SH-SY5Y (cell line): ENCODE data around the gene FOCAD.

Experiments used
- GATA2 ChIP-seq: IDR thresholded peaks from 2 replicates; pipeline ENCODE4 v1.6.1; 2011; ENCODE audit warnings: mild to moderate bottlenecking, low read depth, low read length
- GATA3 ChIP-seq: IDR thresholded peaks from 2 replicates; pipeline ENCODE4 v1.6.1; 2011; ENCODE audit warnings: low read depth, mild to moderate bottlenecking, low read length, moderate library complexity

DNA sequence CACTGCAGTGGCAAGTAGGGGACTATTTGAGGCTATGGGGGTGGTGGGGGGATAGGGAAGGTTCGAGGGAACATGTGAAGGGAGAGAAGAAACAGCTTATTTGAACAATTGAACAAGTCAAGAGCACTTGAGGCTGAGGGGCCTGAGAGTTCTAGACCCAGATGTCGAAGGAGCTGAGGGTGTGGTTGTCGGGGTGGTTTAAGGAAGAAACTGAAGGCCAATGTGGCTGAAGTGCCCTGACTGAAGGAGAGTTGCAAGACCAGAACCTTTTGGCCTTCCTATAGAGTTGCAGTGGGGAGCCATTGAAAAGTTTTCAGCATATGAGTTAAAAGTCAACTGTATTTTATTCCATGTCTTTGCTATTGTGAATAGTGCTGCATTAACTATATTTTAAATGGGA, 19.1 kb downstream of the FOCAD start:
- TF ChIP-seq GATA2 (no peak), GATA3 (no peak)
